Measurements from ENCODE around the gene PIEZO1. TPM values are rescaled to one million over a fixed set of nuclear protein-coding genes. Genes with fewer than 3 reads are reported as not detected.

PIEZO1 gene
- total and polyA plus RNA-seq, 2 donors (not counting 1 experiment from before 2014, with no cell fraction given): 108 to 331 TPM

GRCh38 chr16:88742896-88743605 is 42.0 kb downstream of the PIEZO1 start:
- Histone ChIP-seq H3K9me3 (ENCODE audit: control extremely low read depth in 1 of 3, control insufficient read depth in 2 of 3, insufficient read depth in 1 of 3, low read length in 2 of 3) (no peaks in the 10 kb centered on the region), H3K4me2 (replicated peaks; ENCODE audit: low read depth, low read length, poor library complexity, severe bottlenecking) (peak overlapping the region; percentile 88), H3K9ac (ENCODE audit: low read length) (no peak overlapping the region), H3K36me3 (replicated peaks in 1 of 2; ENCODE audit: control extremely low read depth in 1 of 2, control insufficient read depth in 1 of 2, extremely low read depth in 1 of 2, insufficient read depth in 2 of 2, low read length in 1 of 2) (peaks cover 0 to 15% of the 10 kb centered on the region in 2 experiments), H3K4me3 (ENCODE audit: control extremely low read depth in 1 of 5, extremely low read depth in 1 of 5, insufficient read depth in 1 of 5, low read depth in 2 of 5, low read length in 4 of 5) (no peak overlapping the region), H3K79me2 (ENCODE audit: control insufficient read depth, insufficient read depth, low read length) (peaks cover 35% of the 10 kb centered on the region), H2AFZ (ENCODE audit: insufficient read depth, low read depth, low read length, poor library complexity, severe bottlenecking) (no peak overlapping the region), H3K27ac (ENCODE audit: low read length in 2 of 2) (no peak overlapping the region), H4K20me1 (ENCODE audit: control insufficient read depth, insufficient read depth, low read length, poor library complexity, severe bottlenecking) (peaks cover 54% of the 10 kb centered on the region), H3K27me3 (replicated peaks in 1 of 4; ENCODE audit: control extremely low read depth in 1 of 4, control insufficient read depth in 3 of 4, insufficient read depth in 4 of 4, low read length in 3 of 4) (no peaks in the 10 kb centered on the region), H3K4me1 (ENCODE audit: control insufficient read depth in 2 of 2, insufficient read depth in 2 of 2, low read length in 2 of 2) (peaks cover 45 to 60% of the 10 kb centered on the region in 2 donors)
- DNase-seq (no peak), ATAC-seq (ENCODE audit: low read depth) (no peak)
- 80% methylated on average over 18 of the region's 19 CpGs for WGBS (ENCODE audit: insufficient coverage)
- no peak overlapping the region for H3K4me3 Mint-ChIP-seq
- H3K27ac Mint-ChIP-seq: no peak overlapping the region
- intact Hi-C loops (cut with micrococcal nuclease): no loop called here
- POLR2A ChIA-PET: interaction anchor here (0.5 to 0.6 kb wide), 2 partner anchors 60 to 110 kb away, joined by 3 to 5 read pairs; no protein-coding TSS in a partner anchor
- H3K27me3 Mint-ChIP-seq: no peaks in the 10 kb centered on the region
- CTCF ChIA-PET: interaction anchor here (0.7 to 13.1 kb wide), 9 partner anchors 8 to 814 kb away, joined by 3 to 138 read pairs (median 3); partner anchors contain the start of genes CDH15 and PIEZO1
- no peak for TF ChIP-seq CTCF (IDR thresholded peaks at IDR 0.05)
- no peak for TF ChIP-seq EZH2 (IDR thresholded peaks at IDR 0.05; ENCODE audit: borderline replicate concordance, insufficient read depth, low read depth, low read length, poor library complexity, severe bottlenecking)
- H3K9me3 Mint-ChIP-seq (ENCODE audit: insufficient read depth): no peaks in the 10 kb centered on the region
- peaks cover 47% of the 10 kb centered on the region for H3K4me1 Mint-ChIP-seq

GRCh38 chr16:88741368-88741767 is 43.7 kb downstream of the PIEZO1 start:
- POLR2A ChIA-PET: no interaction called here
- TF ChIP-seq EZH2 (IDR thresholded peaks at IDR 0.05; ENCODE audit: borderline replicate concordance, insufficient read depth, low read depth, low read length, poor library complexity, severe bottlenecking) (no peak), CTCF (IDR thresholded peaks at IDR 0.05) (no peak)
- Histone ChIP-seq H3K4me2 (replicated peaks; ENCODE audit: low read depth, low read length, poor library complexity, severe bottlenecking) (no peak overlapping the region), H3K79me2 (ENCODE audit: control insufficient read depth, insufficient read depth, low read length) (peaks cover 40% of the 10 kb centered on the region), H3K27me3 (replicated peaks in 1 of 4; ENCODE audit: control extremely low read depth in 1 of 4, control insufficient read depth in 3 of 4, insufficient read depth in 4 of 4, low read length in 3 of 4) (no peaks in the 10 kb centered on the region), H3K36me3 (replicated peaks in 1 of 2; ENCODE audit: control extremely low read depth in 1 of 2, control insufficient read depth in 1 of 2, extremely low read depth in 1 of 2, insufficient read depth in 2 of 2, low read length in 1 of 2) (peaks cover 0 to 16% of the 10 kb centered on the region in 2 experiments), H3K4me1 (ENCODE audit: control insufficient read depth in 2 of 2, insufficient read depth in 2 of 2, low read length in 2 of 2) (peaks cover 40 to 58% of the 10 kb centered on the region in 2 donors), H3K9me3 (ENCODE audit: control extremely low read depth in 1 of 3, control insufficient read depth in 2 of 3, insufficient read depth in 1 of 3, low read length in 2 of 3) (no peaks in the 10 kb centered on the region), H2AFZ (ENCODE audit: insufficient read depth, low read depth, low read length, poor library complexity, severe bottlenecking) (no peak overlapping the region), H4K20me1 (ENCODE audit: control insufficient read depth, insufficient read depth, low read length, poor library complexity, severe bottlenecking) (peaks cover 70% of the 10 kb centered on the region), H3K4me3 (ENCODE audit: control extremely low read depth in 1 of 5, extremely low read depth in 1 of 5, insufficient read depth in 1 of 5, low read depth in 2 of 5, low read length in 4 of 5) (no peak overlapping the region), H3K9ac (ENCODE audit: low read length) (no peak overlapping the region), H3K27ac (ENCODE audit: low read length in 2 of 2) (no peak overlapping the region)
- CTCF ChIA-PET: interaction anchor here (13.1 kb wide), 1 partner anchor 42 kb away, joined by 138 read pairs; the partner anchor contains the start of gene PIEZO1
- Mint-ChIP-seq H3K27me3 (no peaks in the 10 kb centered on the region), H3K4me3 (no peak overlapping the region), H3K27ac (no peak overlapping the region), H3K9me3 (ENCODE audit: insufficient read depth) (no peaks in the 10 kb centered on the region), H3K4me1 (peaks cover 37% of the 10 kb centered on the region)
- ATAC-seq (ENCODE audit: low read depth): no peak
- DNase-seq: no peak
- intact Hi-C loops (cut with micrococcal nuclease): no loop called here
- WGBS (ENCODE audit: insufficient coverage): 95% methylated on average over 16 of the region's 17 CpGs

All from B cell (primary cell).